HCT116 (cell line): Measurements from ENCODE around the gene TEX101. TPM values are rescaled to one million over a fixed set of nuclear protein-coding genes. Genes with fewer than 3 reads are reported as not detected.

Experiments used
- ATAC-seq: fragments of 200-7000 bp; cut with Tn5 transposase; 2 replicates; pipeline ENCODE4 v1.9.1; 2020; ENCODE audit warnings: mild to moderate bottlenecking, moderate library complexity
- BruUV-seq: library from RNA; stranded (reverse); fragments of 400-500 nt; replicated peaks from 2 replicates; lab custom pipeline; 2021; lab: Mats Ljungman, UMichigan
- CTCF ChIA-PET: fragments of 300-600 bp; sonication (Branson Sonifier 250); formaldehyde crosslinking; loops from one replicate; lab custom pipeline; 2021; ENCODE audit warnings: antibody characterized with exemption; lab: Charles Lee
- POLR2A ChIA-PET: fragments of 300-600, 350-600 bp; sonication (Branson Sonifier 250); formaldehyde crosslinking; loops from one replicate; lab custom pipeline; 2021; ENCODE audit warnings: antibody characterized with exemption; lab: Charles Lee
- RAD21 ChIA-PET, 2 experiments: fragments of 300-600 bp; sonication (Branson Sonifier 250); formaldehyde crosslinking; loops; one replicate each; lab custom pipeline; 2023; ENCODE audit warnings: low total read pairs in 2 of 2; ENCODE audit not compliant: uncharacterized antibody in 2 of 2, unreplicated experiment in 2 of 2, low non-redundant PET in 1 of 2; lab: Charles Lee
- DNase-seq: peaks from one replicate; pipeline ENCODE4 v3.0.0-alpha.2; 2010; ENCODE audit warnings: low read depth, low spot score
- H2AFZ ChIP-seq: fragments of 200-600 bp; shearing (Covaris generic), sonication (generic); 2 replicates; pipeline ENCODE4 v1.6.1; 2017; ENCODE audit warnings: low read depth, mixed run types, mixed read lengths, antibody characterized with exemption, low read length; ENCODE audit not compliant: poor library complexity, severe bottlenecking
- H3K27ac ChIP-seq: 2 replicates; pipeline ENCODE4 v1.5.1; 2012; ENCODE audit warnings: low read depth, low read length
- H3K27me3 ChIP-seq: fragments of 200-600 bp; sonication (generic); 2 replicates; pipeline ENCODE4 v1.6.1; 2016; ENCODE audit warnings: mixed run types, low read length, mixed read lengths; ENCODE audit not compliant: insufficient read depth
- H3K36me3 ChIP-seq, 2 experiments: fragments of 200-500 bp in 1 of 2; fragments of 200-600 bp in 1 of 2; sonication (Bioruptor generic) in 1 of 2; sonication (generic) in 1 of 2; 2 replicates each; pipeline versions ENCODE4 v1.5.1 to v1.6.1; 2014 to 2016; ENCODE audit warnings: low read length in 2 of 2, inconsistent platforms in 1 of 2, mixed read lengths in 1 of 2, mixed run types in 1 of 2; ENCODE audit not compliant: insufficient read depth in 2 of 2, control insufficient read depth in 1 of 2
- H3K4me1 ChIP-seq, 2 experiments: fragments of 200-600 bp in 1 of 2; sonication (generic) in 1 of 2; 2 replicates each; pipeline versions ENCODE4 v1.5.1 to v1.6.1; 2012 to 2017; ENCODE audit warnings: low read length in 2 of 2, inconsistent platforms in 1 of 2, mild to moderate bottlenecking in 1 of 2, mixed read lengths in 1 of 2, mixed run types in 1 of 2, moderate library complexity in 1 of 2; ENCODE audit not compliant: insufficient read depth in 2 of 2, control insufficient read depth in 1 of 2
- H3K4me2 ChIP-seq: fragments of 200-600 bp; sonication (generic); 2 replicates; pipeline ENCODE4 v1.6.1; 2017; ENCODE audit warnings: mixed run types, low read length, mixed read lengths
- H3K4me3 ChIP-seq, 2 experiments: fragments of 200-600 bp in 1 of 2; sonication (generic) in 1 of 2; replicated peaks in 1 of 2; 2 replicates each; pipeline ENCODE4 v1.5.1; 2011 to 2016; ENCODE audit warnings: low read length in 2 of 2, control low read depth in 1 of 2, low read depth in 1 of 2, mild to moderate bottlenecking in 1 of 2, mixed read lengths in 1 of 2, mixed run types in 1 of 2
- H3K79me2 ChIP-seq: fragments of 200-600 bp; sonication (generic); 2 replicates; pipeline ENCODE4 v1.6.1; 2017; ENCODE audit warnings: mild to moderate bottlenecking, mixed run types, low read length, moderate library complexity, mixed read lengths; ENCODE audit not compliant: insufficient read depth
- H3K9ac ChIP-seq: fragments of 200-600 bp; sonication (generic); 2 replicates; pipeline ENCODE4 v1.6.1; 2016; ENCODE audit warnings: low read length, mixed read lengths
- H3K9me2 ChIP-seq: fragments of 200-600 bp; sonication (generic), shearing (Covaris generic); 2 replicates; pipeline ENCODE4 v1.6.1; 2017; ENCODE audit warnings: mixed run types, mild to moderate bottlenecking, moderate library complexity; ENCODE audit not compliant: insufficient read depth
- H3K9me3 ChIP-seq, 2 experiments: fragments of 200-500 bp in 1 of 2; fragments of 200-600 bp in 1 of 2; sonication (Bioruptor generic) in 1 of 2; sonication (generic) in 1 of 2; 2 replicates each; pipeline ENCODE4 v1.6.1; 2014 to 2017; ENCODE audit warnings: low read length in 2 of 2, mixed read lengths in 2 of 2, inconsistent platforms in 1 of 2, low read depth in 1 of 2, mild to moderate bottlenecking in 1 of 2, mixed run types in 1 of 2, moderate library complexity in 1 of 2; ENCODE audit not compliant: control insufficient read depth in 1 of 2, insufficient read depth in 1 of 2
- H4K20me1 ChIP-seq: fragments of 200-600 bp; sonication (generic), shearing (Covaris generic); 2 replicates; pipeline ENCODE4 v1.6.1; 2017; ENCODE audit warnings: mixed run types, mild to moderate bottlenecking, moderate library complexity; ENCODE audit not compliant: insufficient read depth
- ATF3 ChIP-seq: IDR thresholded peaks from 2 replicates; pipeline ENCODE4 v1.6.1; 2012
- CEBPB ChIP-seq: IDR thresholded peaks from 2 replicates; pipeline ENCODE4 v1.6.1; 2012; ENCODE audit warnings: low read depth
- CTCF ChIP-seq, 3 experiments: fragments of 200-600 bp in 1 of 3; sonication (generic) in 1 of 3; IDR thresholded peaks in 2 of 3; conservative IDR thresholded peaks in 1 of 3; 2 replicates each; pipeline ENCODE4 v1.5.1; 2012 to 2017; ENCODE audit warnings: low read depth in 2 of 3, low read length in 2 of 3, antibody characterized with exemption in 1 of 3, borderline replicate concordance in 1 of 3, control low read depth in 1 of 3, mild to moderate bottlenecking in 1 of 3, mixed read lengths in 1 of 3, mixed run types in 1 of 3, moderate library complexity in 1 of 3; ENCODE audit not compliant: insufficient read depth in 1 of 3
- EGR1 ChIP-seq: IDR thresholded peaks from 2 replicates; pipeline ENCODE4 v1.6.1; 2012; ENCODE audit warnings: low read depth
- ELF1 ChIP-seq: IDR thresholded peaks from 2 replicates; pipeline ENCODE4 v1.6.1; 2012; ENCODE audit warnings: low read depth, borderline replicate concordance
- EZH2 ChIP-seq: fragments of 200-600 bp; sonication (generic); IDR thresholded peaks from 2 replicates; pipeline ENCODE4 v1.6.1; 2017; ENCODE audit warnings: antibody characterized with exemption, mixed run types
- FOSL1 ChIP-seq: IDR thresholded peaks from 2 replicates; pipeline ENCODE4 v1.6.1; 2012; ENCODE audit warnings: low read depth
- JUND ChIP-seq: IDR thresholded peaks from 2 replicates; pipeline ENCODE4 v1.6.1; 2012
- POLR2A ChIP-seq: IDR thresholded peaks from 2 replicates; pipeline ENCODE4 v1.7.0; 2011; ENCODE audit warnings: borderline replicate concordance; ENCODE audit not compliant: insufficient read depth, insufficient read length; ENCODE audit errors: extremely low read depth
- POLR2AphosphoS5 ChIP-seq: IDR thresholded peaks from 2 replicates; pipeline ENCODE4 v1.6.1; 2011; ENCODE audit warnings: mild to moderate bottlenecking, low read depth, low read length, moderate library complexity
- RAD21 ChIP-seq: IDR thresholded peaks from 2 replicates; pipeline ENCODE4 v1.6.1; 2012; ENCODE audit warnings: low read depth, mild to moderate bottlenecking
- REST ChIP-seq: IDR thresholded peaks from 2 replicates; pipeline ENCODE4 v1.6.1; 2012; ENCODE audit warnings: low read depth
- SIN3A ChIP-seq: IDR thresholded peaks from 2 replicates; pipeline ENCODE4 v1.6.1; 2012; ENCODE audit warnings: low read depth
- YY1 ChIP-seq: IDR thresholded peaks from 2 replicates; pipeline ENCODE4 v1.6.1; 2011; ENCODE audit warnings: low read length, low read depth, moderate library complexity, mild to moderate bottlenecking; ENCODE audit not compliant: insufficient replicate concordance; ENCODE audit errors: extremely low read depth
- ZBTB33 ChIP-seq: IDR thresholded peaks from 2 replicates; pipeline ENCODE4 v1.6.1; 2011; ENCODE audit warnings: mild to moderate bottlenecking, low read length, moderate library complexity; ENCODE audit not compliant: insufficient replicate concordance; ENCODE audit errors: extremely low read depth
- ZFX ChIP-seq: fragments of 450-650 bp; IDR thresholded peaks from 2 replicates; pipeline ENCODE4 v1.6.1; 2017
- ZNF274 ChIP-seq: fragments of 200-500 bp; sonication (Bioruptor generic); IDR thresholded peaks from 2 replicates; pipeline ENCODE4 v1.6.1; 2014; ENCODE audit warnings: mild to moderate bottlenecking, low read depth, low read length, inconsistent platforms
- intact Hi-C: fragments of 100-400 bp; cut with micrococcal nuclease; formaldehyde crosslinking; loops from 2 replicates; pipeline ENCODE4 v1.10.0; 2022
- total RNA-seq: library from RNA; stranded (reverse); gene quantifications from one replicate; pipeline ENCODE4 v1.2.1, GENCODE V29; 2021; ENCODE audit not compliant: unreplicated experiment

The TEX101 gene
- total RNA-seq, 1 experiment from 2014 or later = not detected

- H2AFZ ChIP-seq = no peak overlapping the region
- H3K9ac ChIP-seq = no peak overlapping the region
Measured at GRCh38 chr19:43422000-43422688, 7.5 kb downstream of the TEX101 start.

More at GRCh38 chr19:43422000-43422688, 7.5 kb downstream of the TEX101 start:
- TF ChIP-seq ATF3 = no peak
- TF ChIP-seq EGR1 = no peak
- TF ChIP-seq POLR2AphosphoS5 = no peak
- TF ChIP-seq CEBPB = no peak
- no peak for TF ChIP-seq FOSL1
- TF ChIP-seq YY1 = no peak
- no peak for TF ChIP-seq ELF1
- TF ChIP-seq CTCF (IDR thresholded peaks at IDR 0.05 in 2 of 3, conservative IDR thresholded peaks at IDR 0.05 in 1 of 3; ENCODE audit: borderline replicate concordance in 1 of 3, insufficient read depth in 1 of 3, low read depth in 2 of 3, low read length in 2 of 3) = no peak
- TF ChIP-seq SIN3A = no peak
- no peak for TF ChIP-seq ZBTB33
- no peak for TF ChIP-seq POLR2A
- TF ChIP-seq EZH2 = no peak
- no peak for TF ChIP-seq JUND
- no peak for TF ChIP-seq RAD21
- TF ChIP-seq ZFX = no peak
- no peak for TF ChIP-seq ZNF274
- TF ChIP-seq REST = no peak
- H3K4me2 ChIP-seq = no peak overlapping the region
- H3K9me3 ChIP-seq = no peaks in the 10 kb centered on the region
- ATAC-seq (no peak), DNase-seq (no peak)
- H3K27me3 ChIP-seq = no peaks in the 10 kb centered on the region
- peaks cover 7 to 10% of the 10 kb centered on the region in 2 experiments for H3K4me1 ChIP-seq
- ChIA-PET POLR2A (no interaction called here), CTCF (interaction anchor here (1.9 kb wide), 1 partner anchor 11 kb away, joined by 9 read pairs; no protein-coding TSS in a partner anchor), RAD21 (no interaction called here)
- intact Hi-C loops = no loop called here
- H3K9me2 ChIP-seq = no peaks in the 10 kb centered on the region
- H4K20me1 ChIP-seq = no peaks in the 10 kb centered on the region
- no peaks in the 10 kb centered on the region for H3K36me3 ChIP-seq
- no TSS peak for BruUV-seq
- H3K27ac ChIP-seq = no peak overlapping the region
- no peaks in the 10 kb centered on the region for H3K79me2 ChIP-seq
- H3K4me3 ChIP-seq = no peak overlapping the region
